B cell (primary cell): Measurements from ENCODE around the gene CASR. TPM values are rescaled to one million over a fixed set of nuclear protein-coding genes. Genes with fewer than 3 reads are reported as not detected.

Experiments
- ATAC-seq: fragments of 200-7000 bp; cut with Tn5 transposase; one replicate; pipeline ENCODE4 v1.10.0; 2021; ENCODE audit warnings: low read depth, mild to moderate bottlenecking, moderate number of reproducible peaks, moderate library complexity
- CTCF ChIA-PET: fragments of 350-600 bp; sonication (Branson Sonifier 250); formaldehyde crosslinking; loops from one replicate; lab custom pipeline; 2021; ENCODE audit warnings: antibody characterized with exemption, inconsistent platforms; lab: Charles Lee
- POLR2A ChIA-PET: fragments of 350-600 bp; sonication (Branson Sonifier 250); formaldehyde crosslinking; loops from one replicate; lab custom pipeline; 2021; ENCODE audit warnings: antibody characterized with exemption; lab: Charles Lee
- DNase-seq: peaks from one replicate; pipeline ENCODE4 v3.0.0; 2013
- H2AFZ ChIP-seq: 2 replicates; pipeline ENCODE4 v1.6.1; 2012; ENCODE audit warnings: mild to moderate bottlenecking, low read depth, low read length; ENCODE audit not compliant: insufficient read depth, poor library complexity, severe bottlenecking
- H3K27ac ChIP-seq, 2 donors: 1 replicate in 1 of 2; 2 replicates in 1 of 2; pipeline ENCODE4 v1.5.1; 2012 to 2013; ENCODE audit warnings: low read length in 2 of 2, mild to moderate bottlenecking in 2 of 2, moderate library complexity in 1 of 2
- H3K27me3 ChIP-seq, 4 experiments: fragments of 200-600 bp in 1 of 4; sonication (generic) in 1 of 4; replicated peaks in 1 of 4; 1 replicate in 2 of 4; 2 replicates in 2 of 4; pipeline versions ENCODE4 v1.6.1 to v1.7.0; 2013 to 2016; ENCODE audit warnings: low read length in 3 of 4, mild to moderate bottlenecking in 2 of 4, mixed read lengths in 1 of 4, moderate library complexity in 1 of 4; ENCODE audit not compliant: insufficient read depth in 4 of 4, control insufficient read depth in 3 of 4; ENCODE audit errors: control extremely low read depth in 1 of 4
- H3K36me3 ChIP-seq, 2 experiments: replicated peaks in 1 of 2; 1 replicate in 1 of 2; 2 replicates in 1 of 2; pipeline versions ENCODE4 v1.6.1 to v1.7.1; 2013; ENCODE audit warnings: low read length in 1 of 2; ENCODE audit not compliant: insufficient read depth in 2 of 2, control insufficient read depth in 1 of 2; ENCODE audit errors: control extremely low read depth in 1 of 2, extremely low read depth in 1 of 2
- H3K4me1 ChIP-seq, 2 donors: fragments of 200-600 bp in 1 of 2; sonication (generic) in 1 of 2; 1 replicate in 1 of 2; 2 replicates in 1 of 2; pipeline versions ENCODE4 v1.5.1 to v1.6.1; 2013 to 2017; ENCODE audit warnings: low read length in 2 of 2; ENCODE audit not compliant: control insufficient read depth in 2 of 2, insufficient read depth in 2 of 2
- H3K4me2 ChIP-seq: replicated peaks from 2 replicates; pipeline ENCODE3; 2012; ENCODE audit warnings: mild to moderate bottlenecking, low read depth, low read length; ENCODE audit not compliant: poor library complexity, severe bottlenecking
- H3K4me3 ChIP-seq, 5 experiments: fragments of 200-600 bp in 1 of 5; sonication (generic) in 1 of 5; 1 replicate in 3 of 5; 2 replicates in 2 of 5; pipeline versions ENCODE4 v1.5.1 to v1.7.0; 2011 to 2016; ENCODE audit warnings: low read length in 4 of 5, mild to moderate bottlenecking in 4 of 5, low read depth in 2 of 5, control low read depth in 1 of 5, moderate library complexity in 1 of 5; ENCODE audit not compliant: insufficient read depth in 1 of 5; ENCODE audit errors: control extremely low read depth in 1 of 5, extremely low read depth in 1 of 5
- H3K79me2 ChIP-seq: fragments of 200-600 bp; sonication (generic); one replicate; pipeline ENCODE4 v1.6.0; 2016; ENCODE audit warnings: low read length; ENCODE audit not compliant: control insufficient read depth, insufficient read depth
- H3K9ac ChIP-seq: fragments of 200-600 bp; sonication (generic); 2 replicates; pipeline ENCODE4 v1.6.1; 2017; ENCODE audit warnings: mild to moderate bottlenecking, low read length, moderate library complexity
- H3K9me3 ChIP-seq, 3 donors: one replicate each; pipeline versions ENCODE4 v1.6.1 to v1.7.1; 2013; ENCODE audit warnings: low read length in 2 of 3; ENCODE audit not compliant: control insufficient read depth in 2 of 3, insufficient read depth in 1 of 3; ENCODE audit errors: control extremely low read depth in 1 of 3
- H4K20me1 ChIP-seq: 2 replicates; pipeline ENCODE4 v1.6.0; 2012; ENCODE audit warnings: mild to moderate bottlenecking, low read length; ENCODE audit not compliant: insufficient read depth, control insufficient read depth, poor library complexity, severe bottlenecking
- H3K27ac Mint-ChIP-seq: one replicate; pipeline ENCODE4 v1.8.0; 2021; ENCODE audit warnings: mixed read lengths
- H3K27me3 Mint-ChIP-seq: one replicate; pipeline ENCODE4 v1.8.0; 2021; ENCODE audit warnings: mixed read lengths
- H3K4me1 Mint-ChIP-seq: one replicate; pipeline ENCODE4 v1.8.0; 2021; ENCODE audit warnings: mixed read lengths
- H3K4me3 Mint-ChIP-seq: one replicate; pipeline ENCODE4 v1.8.0; 2021; ENCODE audit warnings: mixed read lengths
- H3K9me3 Mint-ChIP-seq: one replicate; pipeline ENCODE4 v1.8.0; 2022; ENCODE audit warnings: mixed read lengths; ENCODE audit not compliant: insufficient read depth
- EZH2 ChIP-seq: IDR thresholded peaks from 2 replicates; pipeline ENCODE4 v1.6.1; 2012; ENCODE audit warnings: borderline replicate concordance, low read depth, mild to moderate bottlenecking, moderate library complexity, low read length; ENCODE audit not compliant: insufficient read depth, poor library complexity, severe bottlenecking
- WGBS: methylation state at CpG from one replicate; pipeline ENCODE4 v1.1.5; 2013; ENCODE audit warnings: missing lambda C conversion rate; ENCODE audit not compliant: insufficient coverage; 5-methylcytosine and 5-hydroxymethylcytosine counted together
- intact Hi-C: fragments of 100-400 bp; cut with micrococcal nuclease; formaldehyde crosslinking; loops from one replicate; pipeline ENCODE4 v1.10.0; 2022
- polyA plus RNA-seq: library from polyadenylated mRNA; depleted of rRNA; stranded (reverse); fragments of >200 nt; gene quantifications from 2 replicates; pipeline ENCODE4 v1.2.3, GENCODE V29; 2012
- total RNA-seq, 2 donors: library from RNA; stranded (reverse); fragments of 120-200 nt in 1 of 2; gene quantifications; 1 replicate in 1 of 2; 2 replicates in 1 of 2; pipeline versions ENCODE4 v1.2.3 to v1.2.4, GENCODE V29; 2013 to 2022
- TF ChIP-seq, protein P1 (sequence below): fragments of 200-600 bp; IDR thresholded peaks from one replicate; pipeline ENCODE4 v1.8.0; 2022; ENCODE audit warnings: antibody characterized with exemption, mild to moderate bottlenecking

The CASR gene
- total and polyA plus RNA-seq, 2 donors (not counting 1 experiment from before 2014, with no cell fraction given): not detected

DNA sequence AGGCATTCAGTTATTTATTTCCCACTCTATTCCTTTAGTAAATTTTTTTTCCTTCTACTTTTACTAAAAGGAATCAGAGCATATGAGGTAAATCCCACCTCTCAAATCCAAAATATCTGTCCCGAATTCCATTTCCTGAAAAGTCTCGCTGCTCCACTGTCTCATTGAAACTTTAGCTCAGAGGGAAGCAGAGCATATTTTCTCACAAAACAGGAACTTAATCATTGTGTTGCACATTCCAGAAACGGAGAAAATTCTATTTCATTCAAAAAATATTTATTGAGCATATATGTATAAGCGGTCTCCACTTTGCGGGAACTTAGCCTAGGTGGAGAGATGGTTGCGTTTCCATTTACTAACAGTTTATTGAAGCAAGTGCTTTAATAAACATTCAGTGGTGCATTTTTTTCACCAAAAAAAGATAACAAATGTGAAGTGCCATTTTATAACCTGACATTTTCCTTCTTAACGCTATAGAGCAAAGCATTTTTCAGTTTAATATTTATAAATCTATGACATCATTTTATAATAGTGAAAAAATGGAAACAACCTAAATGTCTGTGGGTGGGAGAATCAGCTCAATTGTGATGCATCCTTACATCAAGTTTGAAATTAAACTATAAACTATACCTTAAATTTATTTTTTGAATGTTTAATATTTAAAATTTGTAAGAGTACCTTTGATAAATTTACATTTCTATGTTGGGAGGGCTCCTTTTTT lies 74.3 kb downstream of the CASR start:
- Histone ChIP-seq H3K4me2 (no peak overlapping the region), H3K9me3 (no peaks in the 10 kb centered on the region), H3K27me3 (no peaks in the 10 kb centered on the region), H3K79me2 (no peaks in the 10 kb centered on the region), H3K36me3 (no peaks in the 10 kb centered on the region), H2AFZ (no peak overlapping the region), H3K4me3 (no peak overlapping the region), H4K20me1 (no peaks in the 10 kb centered on the region), H3K9ac (no peak overlapping the region), H3K4me1 (peaks cover 0 to 3% of the 10 kb centered on the region in 2 donors), H3K27ac (no peak overlapping the region)
- Mint-ChIP-seq H3K4me3 (no peak overlapping the region), H3K9me3 (no peaks in the 10 kb centered on the region), H3K27ac (no peak overlapping the region), H3K27me3 (no peaks in the 10 kb centered on the region), H3K4me1 (peaks cover 7% of the 10 kb centered on the region)
- ChIA-PET CTCF (interaction anchor here (0.7 to 11.3 kb wide), 15 partner anchors 9 to 711 kb away, joined by 3 to 145 read pairs (median 6); partner anchors contain the start of gene POLQ), POLR2A (interaction anchor here (0.7 kb wide), 1 partner anchor 22 kb away, joined by 5 read pairs; no protein-coding TSS in a partner anchor)
- DNase-seq: no peak
- intact Hi-C loops: loop anchor here (1.0 to 2.0 kb wide), 5 partner anchors 157 to 712 kb away; partner anchors contain the start of genes EAF2, HCLS1 and IQCB1
- ATAC-seq: no peak
- TF ChIP-seq EZH2: no peak
- TF ChIP-seq, protein P1, sequence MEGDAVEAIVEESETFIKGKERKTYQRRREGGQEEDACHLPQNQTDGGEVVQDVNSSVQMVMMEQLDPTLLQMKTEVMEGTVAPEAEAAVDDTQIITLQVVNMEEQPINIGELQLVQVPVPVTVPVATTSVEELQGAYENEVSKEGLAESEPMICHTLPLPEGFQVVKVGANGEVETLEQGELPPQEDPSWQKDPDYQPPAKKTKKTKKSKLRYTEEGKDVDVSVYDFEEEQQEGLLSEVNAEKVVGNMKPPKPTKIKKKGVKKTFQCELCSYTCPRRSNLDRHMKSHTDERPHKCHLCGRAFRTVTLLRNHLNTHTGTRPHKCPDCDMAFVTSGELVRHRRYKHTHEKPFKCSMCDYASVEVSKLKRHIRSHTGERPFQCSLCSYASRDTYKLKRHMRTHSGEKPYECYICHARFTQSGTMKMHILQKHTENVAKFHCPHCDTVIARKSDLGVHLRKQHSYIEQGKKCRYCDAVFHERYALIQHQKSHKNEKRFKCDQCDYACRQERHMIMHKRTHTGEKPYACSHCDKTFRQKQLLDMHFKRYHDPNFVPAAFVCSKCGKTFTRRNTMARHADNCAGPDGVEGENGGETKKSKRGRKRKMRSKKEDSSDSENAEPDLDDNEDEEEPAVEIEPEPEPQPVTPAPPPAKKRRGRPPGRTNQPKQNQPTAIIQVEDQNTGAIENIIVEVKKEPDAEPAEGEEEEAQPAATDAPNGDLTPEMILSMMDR: no peak
- no CpG with 5 or more reads among the region's 7 CpGs for WGBS
